ENCODE results near the gene NRP1.

DNA sequence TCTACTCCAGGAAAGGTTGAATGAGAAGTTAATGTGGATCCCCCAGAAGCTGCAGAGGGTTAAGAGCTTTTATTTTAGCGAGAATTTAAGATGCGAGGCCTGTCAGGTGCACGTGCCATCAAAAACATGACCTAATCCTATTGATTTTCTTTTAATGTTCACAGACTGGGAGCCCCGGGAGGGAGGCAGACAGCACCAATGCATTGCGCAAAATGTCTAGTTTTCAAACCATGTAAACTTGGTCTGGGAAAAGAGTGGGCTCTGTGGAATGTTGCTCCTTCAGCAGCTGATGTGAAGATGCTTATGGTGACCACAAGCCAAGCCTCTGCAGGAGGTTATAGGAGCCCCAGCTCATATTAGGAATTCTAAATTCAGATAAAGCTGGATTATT, 204.5 kb downstream of the NRP1 start:
- TF ChIP-seq, protein P1, sequence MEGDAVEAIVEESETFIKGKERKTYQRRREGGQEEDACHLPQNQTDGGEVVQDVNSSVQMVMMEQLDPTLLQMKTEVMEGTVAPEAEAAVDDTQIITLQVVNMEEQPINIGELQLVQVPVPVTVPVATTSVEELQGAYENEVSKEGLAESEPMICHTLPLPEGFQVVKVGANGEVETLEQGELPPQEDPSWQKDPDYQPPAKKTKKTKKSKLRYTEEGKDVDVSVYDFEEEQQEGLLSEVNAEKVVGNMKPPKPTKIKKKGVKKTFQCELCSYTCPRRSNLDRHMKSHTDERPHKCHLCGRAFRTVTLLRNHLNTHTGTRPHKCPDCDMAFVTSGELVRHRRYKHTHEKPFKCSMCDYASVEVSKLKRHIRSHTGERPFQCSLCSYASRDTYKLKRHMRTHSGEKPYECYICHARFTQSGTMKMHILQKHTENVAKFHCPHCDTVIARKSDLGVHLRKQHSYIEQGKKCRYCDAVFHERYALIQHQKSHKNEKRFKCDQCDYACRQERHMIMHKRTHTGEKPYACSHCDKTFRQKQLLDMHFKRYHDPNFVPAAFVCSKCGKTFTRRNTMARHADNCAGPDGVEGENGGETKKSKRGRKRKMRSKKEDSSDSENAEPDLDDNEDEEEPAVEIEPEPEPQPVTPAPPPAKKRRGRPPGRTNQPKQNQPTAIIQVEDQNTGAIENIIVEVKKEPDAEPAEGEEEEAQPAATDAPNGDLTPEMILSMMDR (IDR thresholded peaks at IDR 0.05; ENCODE audit: extremely low read depth in 1 of 2, insufficient read depth in 1 of 2, low read depth in 1 of 2, low read length in 2 of 2) = no peak
- TF ChIP-seq POLR2A (IDR thresholded peaks at IDR 0.05; ENCODE audit: low read depth, low read length) = no peak
- TF ChIP-seq FOS (IDR thresholded peaks at IDR 0.05; ENCODE audit: borderline replicate concordance, insufficient read depth, low read length) = no peak
- no peak for TF ChIP-seq POLR2AphosphoS5 (IDR thresholded peaks at IDR 0.05; ENCODE audit: insufficient read depth, low read depth, low read length)
- TF ChIP-seq EZH2 (IDR thresholded peaks at IDR 0.05; ENCODE audit: borderline replicate concordance, low read depth, low read length, severe bottlenecking) = no peak
- no peak for TF ChIP-seq JUN (IDR thresholded peaks at IDR 0.05; ENCODE audit: borderline replicate concordance, insufficient read depth, insufficient read length, low read depth)
- TF ChIP-seq GATA2 (IDR thresholded peaks at IDR 0.05; ENCODE audit: insufficient read depth, insufficient read length, low read depth, low read length) = no peak
- no peak for TF ChIP-seq MYC (IDR thresholded peaks at IDR 0.05; ENCODE audit: low read depth, low read length)

Data from endothelial cell of umbilical vein (primary cell).